SU-DHL-6 (cell line): ENCODE data around the gene TWSG1.

Experiments
- CTCF ChIP-seq: fragments of 200-600 bp; sonication (generic); IDR thresholded peaks from one replicate; pipeline ENCODE4 v1.5.1; 2017; ENCODE audit warnings: antibody characterized with exemption, mild to moderate bottlenecking, low read length, moderate library complexity; ENCODE audit not compliant: insufficient read depth, poor library complexity, severe bottlenecking
- EZH2phosphoT487 ChIP-seq: fragments of 200-600 bp; sonication (generic), shearing (Covaris generic); conservative IDR thresholded peaks from 2 replicates; pipeline ENCODE4 v1.6.1; 2018; ENCODE audit warnings: mild to moderate bottlenecking, antibody characterized with exemption, low read length, moderate library complexity, mixed read lengths

GRCh38 chr18:9416563-9417072 lies 82.0 kb downstream of the TWSG1 start:
- TF ChIP-seq CTCF (no peak), EZH2phosphoT487 (no peak)
